ENCODE data around the gene PHF21A. TPM values are rescaled to one million over a fixed set of nuclear protein-coding genes. Genes with fewer than 3 reads are reported as not detected.

The PHF21A gene
- total and polyA plus RNA-seq, 2 of the 8 experiments (the other 6 are each of a cell fraction or from before 2014, with no cell fraction given), result 17.6 to 40.3 TPM

DNA sequence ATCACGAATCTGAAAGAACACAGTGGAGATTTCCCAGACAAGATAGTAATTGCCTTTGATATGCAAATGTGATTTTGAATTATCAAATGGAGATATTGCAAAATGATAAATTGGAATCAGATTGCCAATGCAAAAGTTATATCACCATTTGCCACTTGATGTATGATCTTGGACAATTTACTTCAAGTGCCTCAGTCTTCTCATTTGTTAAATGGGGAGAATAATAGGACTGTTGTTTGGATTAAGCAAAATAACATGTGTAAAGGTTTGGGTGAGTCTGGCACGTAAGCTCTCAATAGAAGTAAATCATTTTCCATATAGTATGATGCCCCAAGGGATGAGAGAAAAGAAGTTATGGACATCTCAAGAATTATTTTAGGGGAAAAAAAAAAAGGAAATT is 7.9 kb upstream of the PHF21A start:
- H3K9ac ChIP-seq (replicated peaks in 1 of 4; ENCODE audit: extremely low read depth in 1 of 4, low read depth in 3 of 4, low read length in 3 of 4), result no peak overlapping the region
- ChIA-PET CTCF (ENCODE audit: partially characterized antibody) (interaction anchor here (0.6 to 0.7 kb wide), 2 partner anchors 53 to 110 kb away, joined by 3 read pairs; no protein-coding TSS in a partner anchor), POLR2A (ENCODE audit: partially characterized antibody) (interaction anchor here (0.6 to 1.1 kb wide), 5 partner anchors 130 to 328 kb away, joined by 3 to 4 read pairs (median 3); no protein-coding TSS in a partner anchor)
- WGBS, 2 experiments (ENCODE audit: extremely low coverage in 1 of 2, insufficient coverage in 1 of 2, insufficient read length in 1 of 2, insufficient replicate concordance in 2 of 2, low coverage in 1 of 2, low lambda C conversion rate in 2 of 2, missing lambda C conversion rate in 1 of 2), result 94% methylated on average over 2 of the region's 2 CpGs; no CpG with 5 or more reads in 1 of the 2 experiments
- H2BK5ac ChIP-seq (ENCODE audit: low read depth, low read length), result no peak overlapping the region
- no peak for FAIRE-seq
- H3K27ac ChIP-seq (ENCODE audit: low read depth, low read length), result no peak overlapping the region
- H3K23ac ChIP-seq (ENCODE audit: insufficient read length), result no peak overlapping the region
- TF ChIP-seq ZNF274 (IDR thresholded peaks at IDR 0.05; ENCODE audit: borderline replicate concordance, extremely low read depth, low read length), result no peak
- TF ChIP-seq KDM4A (IDR thresholded peaks at IDR 0.05; ENCODE audit: low read depth, low read length, severe bottlenecking), result no peak
- no peak for TF ChIP-seq HDAC6 (IDR thresholded peaks at IDR 0.05; ENCODE audit: low read depth, low read length)
- TF ChIP-seq, protein P1, sequence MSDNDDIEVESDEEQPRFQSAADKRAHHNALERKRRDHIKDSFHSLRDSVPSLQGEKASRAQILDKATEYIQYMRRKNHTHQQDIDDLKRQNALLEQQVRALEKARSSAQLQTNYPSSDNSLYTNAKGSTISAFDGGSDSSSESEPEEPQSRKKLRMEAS (IDR thresholded peaks at IDR 0.05), result no peak
- no peak for TF ChIP-seq NRF1 (IDR thresholded peaks at IDR 0.05; ENCODE audit: low read depth, low read length)
- TF ChIP-seq YY1 (IDR thresholded peaks at IDR 0.05; ENCODE audit: low read depth, low read length), result no peak
- no peak for TF ChIP-seq RFX5 (IDR thresholded peaks at IDR 0.05; ENCODE audit: borderline replicate concordance, low read depth, low read length)
- TF ChIP-seq SIRT6 (IDR thresholded peaks at IDR 0.05; ENCODE audit: low read length), result no peak
- TF ChIP-seq CHD2 (IDR thresholded peaks at IDR 0.05; ENCODE audit: low read length), result no peak
- no peak for TF ChIP-seq SRF (IDR thresholded peaks at IDR 0.05; ENCODE audit: low read depth, low read length)
- H4K5ac ChIP-seq (ENCODE audit: insufficient read length, low read depth, low read length), result no peak overlapping the region
- DNase-seq (ENCODE audit: low read depth in 1 of 2, low spot score in 2 of 2), result no peak
- H4K91ac ChIP-seq (replicated peaks; ENCODE audit: insufficient read length, low read length), result no peak overlapping the region
- H3K9me3 ChIP-seq (ENCODE audit: insufficient read depth in 2 of 2, low read depth in 1 of 2, low read length in 1 of 2), result no peaks in the 10 kb centered on the region
- H3K56ac ChIP-seq (replicated peaks; ENCODE audit: insufficient read length, low read depth, low read length), result no peak overlapping the region
- no peak overlapping the region for H2BK12ac ChIP-seq (ENCODE audit: low read depth, low read length)
- no peak overlapping the region for H2BK20ac ChIP-seq (ENCODE audit: low read length)
- H2AFZ ChIP-seq (ENCODE audit: low read length), result no peak overlapping the region
- H2AK5ac ChIP-seq (ENCODE audit: low read depth, low read length), result no peak overlapping the region
- H4K8ac ChIP-seq (ENCODE audit: extremely low read depth, insufficient read depth, low read length), result no peak overlapping the region
- no peaks in the 10 kb centered on the region for H3K27me3 ChIP-seq (replicated peaks in 1 of 4; ENCODE audit: control insufficient read depth in 3 of 4, extremely low read depth in 1 of 4, insufficient read depth in 3 of 4, low read length in 3 of 4)
- no peak overlapping the region for H2BK120ac ChIP-seq (replicated peaks; ENCODE audit: low read depth, low read length)
- H3K36me3 ChIP-seq (ENCODE audit: control insufficient read depth in 2 of 4, insufficient read depth in 4 of 4, low read length in 3 of 4), result no peaks in the 10 kb centered on the region
- H3K14ac ChIP-seq (ENCODE audit: insufficient read length), result no peak overlapping the region
- peaks cover 0 to 3% (median 0%) of the 10 kb centered on the region in 4 experiments; a peak in 1 of 7 replicates for H3K4me1 ChIP-seq (replicated peaks in 1 of 4; ENCODE audit: control insufficient read depth in 3 of 4, insufficient read depth in 4 of 4, low read length in 3 of 4)
- H3K79me2 ChIP-seq (ENCODE audit: control insufficient read depth in 1 of 2, insufficient read depth in 2 of 2, low read length in 2 of 2), result no peaks in the 10 kb centered on the region
- H2BK15ac ChIP-seq (ENCODE audit: low read length), result no peak overlapping the region
- no peaks in the 10 kb centered on the region for H3K23me2 ChIP-seq (ENCODE audit: low read depth, low read length)
- no peaks in the 10 kb centered on the region for H4K20me1 ChIP-seq (replicated peaks in 1 of 2; ENCODE audit: control insufficient read depth in 1 of 2, insufficient read depth in 2 of 2, low read length in 2 of 2)
- no peak overlapping the region for H3K4me2 ChIP-seq (ENCODE audit: insufficient read depth in 1 of 2, low read depth in 2 of 2, low read length in 2 of 2)
- no peaks in the 10 kb centered on the region for H3K79me1 ChIP-seq (ENCODE audit: low read depth, low read length)
- no peak overlapping the region for H3K4me3 ChIP-seq (ENCODE audit: extremely low read depth in 1 of 4, insufficient read depth in 2 of 4, low read depth in 3 of 4, low read length in 4 of 4)
- H3K4ac ChIP-seq (replicated peaks; ENCODE audit: insufficient read length, low read depth, low read length), result no peak overlapping the region
- no peak overlapping the region for H3K18ac ChIP-seq (ENCODE audit: extremely low read depth, low read length)
